Natural killer cell (primary cell): Measurements from ENCODE around the gene CUEDC1. TPM values are rescaled to one million over a fixed set of nuclear protein-coding genes. Genes with fewer than 3 reads are reported as not detected.

Experiments used
- ATAC-seq, 3 donors: fragments of 150-1000 bp in 2 of 3; fragments of 200-7000 bp in 1 of 3; cut with Tn5 transposase; 1 replicate in 1 of 3; 2 replicates in 2 of 3; pipeline ENCODE4 v1.10.0; 2021; ENCODE audit warnings: mild to moderate bottlenecking in 2 of 3, moderate library complexity in 2 of 3
- DNase-seq, 2 donors: peaks; one replicate each; pipeline versions ENCODE4 v3.0.0 to v3.0.0-alpha.2; 2013 to 2021; ENCODE audit warnings: mixed read lengths in 1 of 2
- H3K27ac ChIP-seq: one replicate; pipeline ENCODE4 v1.5.1; 2013; ENCODE audit warnings: mild to moderate bottlenecking, low read length
- H3K27me3 ChIP-seq: one replicate; pipeline ENCODE4 v1.6.1; 2013; ENCODE audit warnings: low read length; ENCODE audit not compliant: control insufficient read depth, insufficient read depth
- H3K36me3 ChIP-seq: one replicate; pipeline ENCODE4 v1.6.1; 2013; ENCODE audit warnings: low read length; ENCODE audit not compliant: control insufficient read depth, insufficient read depth
- H3K4me1 ChIP-seq: one replicate; pipeline ENCODE4 v1.6.1; 2013; ENCODE audit warnings: low read length; ENCODE audit not compliant: control insufficient read depth, insufficient read depth
- H3K4me3 ChIP-seq: one replicate; pipeline ENCODE4 v1.5.1; 2013; ENCODE audit warnings: low read length
- H3K9me3 ChIP-seq: one replicate; pipeline ENCODE4 v1.6.1; 2013; ENCODE audit warnings: low read length; ENCODE audit not compliant: control insufficient read depth, insufficient read depth
- H3K27ac Mint-ChIP-seq, 2 donors: one replicate each; pipeline ENCODE4 v1.8.0; 2022; ENCODE audit warnings: mild to moderate bottlenecking in 2 of 2, mixed read lengths in 2 of 2, moderate library complexity in 1 of 2
- H3K27me3 Mint-ChIP-seq, 2 donors: one replicate each; pipeline ENCODE4 v1.8.0; 2022; ENCODE audit warnings: low read depth in 2 of 2, mixed read lengths in 2 of 2
- H3K36me3 Mint-ChIP-seq: one replicate; pipeline ENCODE4 v1.8.0; 2022; ENCODE audit warnings: mixed read lengths
- H3K4me1 Mint-ChIP-seq, 2 donors: one replicate each; pipeline ENCODE4 v1.8.0; 2022; ENCODE audit warnings: mixed read lengths in 2 of 2
- H3K4me3 Mint-ChIP-seq: one replicate; pipeline ENCODE4 v1.8.0; 2022; ENCODE audit warnings: mild to moderate bottlenecking, moderate library complexity, mixed read lengths
- H3K9me3 Mint-ChIP-seq, 2 donors: one replicate each; pipeline ENCODE4 v1.8.0; 2022; ENCODE audit warnings: mixed read lengths in 2 of 2
- CTCF ChIP-seq: fragments of 200-600 bp; IDR thresholded peaks from one replicate; pipeline ENCODE4 v1.8.0; 2022; ENCODE audit warnings: antibody characterized with exemption
- WGBS: methylation state at CpG from one replicate; pipeline ENCODE4 v1.1.7; 2013; ENCODE audit warnings: missing lambda C conversion rate; ENCODE audit not compliant: insufficient coverage; 5-methylcytosine and 5-hydroxymethylcytosine counted together
- intact Hi-C: fragments of 100-400 bp; cut with micrococcal nuclease; formaldehyde crosslinking; loops from one replicate; pipeline ENCODE4 v1.14.2; 2022
- total RNA-seq, 4 donors: library from RNA; stranded (reverse); fragments of 120-200 nt in 1 of 4; gene quantifications; one replicate each; pipeline versions ENCODE4 v1.2.3 to v1.2.4, GENCODE V29; 2013 to 2022

The CUEDC1 gene
- total RNA-seq, 3 donors from 2014 or later (not counting 1 experiment from before 2014, with no cell fraction given) = 1.5 to 3.7 (median 2.6) TPM

DNA sequence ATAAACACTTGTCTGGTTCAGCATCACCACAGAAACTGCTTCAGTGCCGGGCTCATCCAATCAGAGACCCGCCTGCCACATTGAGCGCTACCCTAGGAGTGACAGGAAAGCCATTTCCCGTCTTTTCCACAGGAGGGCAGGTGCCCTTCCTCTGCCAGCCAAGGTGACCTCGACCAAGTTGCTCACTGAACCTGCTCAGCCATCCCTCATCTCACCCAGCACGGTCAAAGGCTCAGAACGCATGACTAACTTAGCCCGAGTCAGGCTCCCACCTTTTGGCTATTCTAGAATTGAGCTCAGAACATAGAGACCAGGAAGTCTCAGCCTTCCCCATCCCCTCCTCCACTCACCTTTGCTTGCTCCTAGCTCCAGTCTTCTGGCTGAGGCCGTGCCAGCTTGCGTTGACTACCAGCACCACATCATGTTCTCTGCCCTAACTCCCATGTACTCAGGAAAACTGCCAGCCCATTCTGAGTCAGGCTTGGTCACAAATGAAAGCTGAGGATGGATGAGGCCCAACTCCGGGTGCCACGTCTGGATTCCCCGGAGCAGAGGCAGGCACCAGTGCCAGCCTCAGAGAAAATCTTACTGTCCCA lies 121.0 kb downstream of the CUEDC1 start:
- H3K4me1 ChIP-seq = peaks cover 7% of the 10 kb centered on the region
- H3K36me3 Mint-ChIP-seq = peaks cover 4% of the 10 kb centered on the region
- TF ChIP-seq CTCF = no peak
- no peaks in the 10 kb centered on the region for H3K27me3 Mint-ChIP-seq
- ATAC-seq (no peak), DNase-seq (no peak)
- H3K27ac ChIP-seq = no peak overlapping the region
- H3K27me3 ChIP-seq = no peaks in the 10 kb centered on the region
- no peak overlapping the region for H3K27ac Mint-ChIP-seq
- intact Hi-C loops = no loop called here
- H3K4me3 ChIP-seq = no peak overlapping the region
- 77% methylated on average over 13 of the region's 13 CpGs for WGBS
- H3K9me3 Mint-ChIP-seq = no peaks in the 10 kb centered on the region
- H3K9me3 ChIP-seq = no peaks in the 10 kb centered on the region
- no peaks in the 10 kb centered on the region for H3K4me1 Mint-ChIP-seq
- peaks cover 17% of the 10 kb centered on the region for H3K36me3 ChIP-seq
- H3K4me3 Mint-ChIP-seq = no peak overlapping the region

- Histone ChIP-seq H3K27me3 (no peaks in the 10 kb centered on the region), H3K4me3 (peak overlapping the region; percentile 20), H3K9me3 (no peaks in the 10 kb centered on the region), H3K36me3 (peaks cover 8% of the 10 kb centered on the region), H3K27ac (no peak overlapping the region), H3K4me1 (peaks cover 7% of the 10 kb centered on the region)
- intact Hi-C loops = loop anchor here (1.0 to 2.0 kb wide), 2 partner anchors 590 to 703 kb away; no protein-coding TSS in a partner anchor
- Mint-ChIP-seq H3K27ac (no peak overlapping the region), H3K9me3 (no peaks in the 10 kb centered on the region), H3K4me3 (no peak overlapping the region), H3K36me3 (no peaks in the 10 kb centered on the region), H3K27me3 (no peaks in the 10 kb centered on the region), H3K4me1 (no peaks in the 10 kb centered on the region)
- 10% methylated on average over 13 of the region's 13 CpGs for WGBS
- ATAC-seq (peak; percentile 74 to 85 (median 81)), DNase-seq (peak; percentile 44 to 88)
- TF ChIP-seq CTCF = peak; percentile 94
Observed at GRCh38 chr17:57833179-57833939, 121.9 kb downstream of the CUEDC1 start.

- Histone ChIP-seq H3K4me1 (peaks cover 7% of the 10 kb centered on the region), H3K4me3 (no peak overlapping the region), H3K27ac (no peak overlapping the region), H3K36me3 (peaks cover 6% of the 10 kb centered on the region), H3K27me3 (no peaks in the 10 kb centered on the region), H3K9me3 (no peaks in the 10 kb centered on the region)
- H3K27me3 Mint-ChIP-seq = no peaks in the 10 kb centered on the region
- H3K4me1 Mint-ChIP-seq = no peaks in the 10 kb centered on the region
- no peak for TF ChIP-seq CTCF
- WGBS = 39% methylated on average over 11 of the region's 12 CpGs
- no peaks in the 10 kb centered on the region for H3K9me3 Mint-ChIP-seq
- ATAC-seq = peak in 2 of 3 donors; percentile 17 to 24
- H3K36me3 Mint-ChIP-seq = no peaks in the 10 kb centered on the region
- no peak for DNase-seq
- H3K4me3 Mint-ChIP-seq = no peak overlapping the region
- intact Hi-C loops = loop anchor here (1.0 to 2.0 kb wide), 2 partner anchors 589 to 702 kb away; no protein-coding TSS in a partner anchor
- H3K27ac Mint-ChIP-seq = no peak overlapping the region
Observed at GRCh38 chr17:57832314-57833178, 122.7 kb downstream of the CUEDC1 start.
